ENCODE measurements around the gene PTPRA.
"Not testable (repeated sequence)": the region's sequence is repeated elsewhere in the genome, so short reads cannot be mapped to it uniquely, and the experiment has no call there.

Gene PTPRA

DNA sequence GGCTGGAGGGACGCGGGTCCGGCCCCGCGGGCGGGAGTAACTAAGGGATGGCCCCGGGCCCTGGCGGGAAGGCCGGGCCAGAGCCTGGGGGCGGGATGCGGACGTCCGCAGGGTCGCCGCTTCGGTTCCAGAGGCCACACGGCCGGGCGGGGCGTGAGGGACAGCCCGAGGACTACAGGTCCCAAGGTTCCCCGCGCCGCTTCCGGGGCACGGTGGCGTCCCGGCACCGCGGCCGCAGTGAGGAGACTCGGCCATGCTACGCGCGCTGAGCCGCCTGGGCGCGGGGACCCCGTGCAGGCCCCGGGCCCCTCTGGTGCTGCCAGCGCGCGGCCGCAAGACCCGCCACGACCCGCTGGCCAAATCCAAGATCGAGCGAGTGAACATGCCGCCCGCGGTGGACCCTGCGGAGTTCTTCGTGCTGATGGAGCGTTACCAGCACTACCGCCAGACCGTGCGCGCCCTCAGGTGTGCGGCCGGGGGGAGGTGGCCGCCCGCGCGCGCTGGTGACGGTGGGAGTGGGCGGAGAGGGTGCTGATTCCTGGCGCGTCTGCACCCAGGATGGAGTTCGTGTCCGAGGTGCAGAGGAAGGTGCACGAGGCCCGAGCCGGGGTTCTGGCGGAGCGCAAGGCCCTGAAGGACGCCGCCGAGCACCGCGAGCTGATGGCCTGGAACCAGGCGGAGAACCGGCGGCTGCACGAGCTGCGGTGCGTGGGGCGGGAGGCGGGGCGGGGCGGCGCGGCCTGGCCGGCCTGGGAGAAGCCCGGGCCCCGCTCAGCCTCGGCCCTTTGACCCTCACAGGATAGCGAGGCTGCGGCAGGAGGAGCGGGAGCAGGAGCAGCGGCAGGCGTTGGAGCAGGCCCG is 172.8 kb downstream of the PTPRA start, which contains the start of gene MRPS26:
MRPS26 (plus strand) TSS at position 237 of the 861 bp plus-strand sequence; CDS start at position 254, 17 bp downstream.
- peak; percentile 95 for DNase-seq

DNA sequence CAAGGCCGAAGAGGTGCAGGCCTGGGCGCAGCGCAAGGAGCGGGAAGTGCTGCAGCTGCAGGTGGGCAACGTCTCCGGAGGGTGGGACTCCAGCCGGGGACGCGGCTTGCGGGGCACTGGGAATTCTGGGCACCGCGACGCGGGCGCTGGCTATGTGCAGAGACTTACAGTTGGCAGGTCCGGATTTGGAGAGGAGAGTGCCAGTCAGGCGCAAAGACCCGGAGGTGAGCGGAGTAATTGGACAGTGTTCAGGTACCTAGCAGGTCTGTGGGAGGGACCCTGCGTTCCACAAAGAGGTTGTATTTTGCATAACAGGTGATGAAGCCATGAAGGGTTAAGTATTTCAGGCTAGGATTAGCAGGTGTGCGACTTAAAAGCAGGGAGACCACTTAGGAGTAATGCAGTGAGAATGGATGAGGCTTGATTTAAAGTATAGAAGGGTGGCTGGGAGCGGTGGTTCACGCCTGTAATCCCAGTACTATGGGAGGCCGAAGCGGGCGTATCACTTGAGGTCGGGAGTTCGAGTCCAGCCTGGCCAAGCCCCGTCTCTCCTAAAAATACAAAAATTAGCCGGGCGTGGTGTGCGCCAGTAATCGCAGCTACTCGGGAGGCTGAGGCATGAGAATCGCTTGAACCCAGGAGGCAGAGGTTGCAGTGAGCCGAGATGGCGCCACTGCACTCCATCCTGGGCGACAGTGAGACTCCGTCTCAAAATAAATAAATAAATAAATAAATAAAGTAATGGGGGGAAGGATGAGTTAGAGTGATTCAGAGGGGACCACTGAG is 173.6 kb downstream of the PTPRA start:
- DNase-seq, result peak; percentile 33

DNA sequence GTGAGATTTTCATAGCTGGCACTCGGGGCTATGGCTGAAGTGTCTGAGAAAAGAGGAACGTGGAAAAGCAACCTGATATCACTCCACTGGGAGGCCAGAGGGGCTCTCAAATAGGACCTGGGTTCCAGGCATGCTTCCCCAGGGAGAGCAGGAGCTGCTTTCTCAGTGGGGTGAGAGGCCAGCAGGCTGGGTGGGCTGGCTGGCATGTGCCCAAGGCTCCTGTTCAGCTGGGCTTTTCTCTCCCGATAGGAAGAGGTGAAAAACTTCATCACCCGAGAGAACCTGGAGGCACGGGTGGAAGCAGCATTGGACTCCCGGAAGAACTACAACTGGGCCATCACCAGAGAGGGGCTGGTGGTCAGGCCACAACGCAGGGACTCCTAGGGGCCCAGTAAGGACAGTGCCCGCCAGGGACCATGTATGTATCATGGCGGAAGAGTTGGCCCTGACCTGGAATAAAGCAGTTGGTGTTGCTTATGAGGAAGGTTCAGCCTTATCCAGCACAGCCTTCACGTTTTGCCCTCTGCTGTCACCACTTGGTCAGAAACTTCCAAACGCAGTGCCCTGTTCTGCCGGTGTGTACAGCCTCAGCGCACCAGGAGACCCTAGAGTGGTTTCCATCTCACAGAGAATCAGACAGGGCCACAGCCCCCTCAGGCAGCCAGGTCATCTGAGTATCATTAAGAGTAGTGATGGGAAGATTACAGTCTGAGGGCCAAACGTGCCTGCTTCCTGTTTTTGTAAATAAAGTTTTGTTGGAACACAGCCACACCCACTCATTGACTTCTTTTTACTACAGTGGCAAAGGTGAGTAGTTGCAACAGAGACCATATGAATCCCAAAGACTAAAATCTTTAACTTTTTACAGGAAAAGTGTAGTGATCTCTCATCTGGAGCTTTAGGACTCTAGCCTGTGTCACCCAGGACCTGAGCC is 174.5 kb downstream of the PTPRA start:
- no peak for DNase-seq

DNA sequence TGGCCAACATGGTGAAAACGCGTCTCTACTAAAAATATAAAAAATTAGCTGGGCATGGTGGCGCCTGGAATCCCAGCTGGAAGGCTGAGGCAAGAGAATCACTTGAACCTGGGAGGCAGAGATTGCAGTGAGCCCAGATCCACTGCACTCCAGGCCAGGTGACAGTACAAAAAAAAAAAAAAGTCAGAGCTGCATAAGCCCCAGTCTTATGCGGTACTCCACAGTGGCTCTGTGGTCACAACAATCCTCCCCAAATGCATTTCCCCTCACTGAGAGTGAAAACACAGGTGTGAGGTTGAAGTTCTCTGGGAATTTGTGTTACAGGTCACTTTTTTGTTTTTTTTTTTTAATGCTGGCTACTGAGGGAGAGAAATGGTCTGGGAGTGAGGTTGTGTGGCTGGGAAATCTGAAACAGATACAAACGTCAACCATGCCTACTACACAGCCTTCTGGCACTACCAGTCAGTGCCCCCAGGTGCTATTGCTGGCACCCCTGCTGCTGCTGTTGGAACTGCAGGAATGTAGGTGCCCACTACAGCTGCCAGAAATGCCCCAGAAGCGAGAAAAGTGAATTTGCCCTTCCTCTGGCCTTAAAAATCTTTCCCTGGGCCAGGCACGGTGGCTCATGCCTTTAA is 178.2 kb downstream of the PTPRA start:
- no peak for DNase-seq

DNA sequence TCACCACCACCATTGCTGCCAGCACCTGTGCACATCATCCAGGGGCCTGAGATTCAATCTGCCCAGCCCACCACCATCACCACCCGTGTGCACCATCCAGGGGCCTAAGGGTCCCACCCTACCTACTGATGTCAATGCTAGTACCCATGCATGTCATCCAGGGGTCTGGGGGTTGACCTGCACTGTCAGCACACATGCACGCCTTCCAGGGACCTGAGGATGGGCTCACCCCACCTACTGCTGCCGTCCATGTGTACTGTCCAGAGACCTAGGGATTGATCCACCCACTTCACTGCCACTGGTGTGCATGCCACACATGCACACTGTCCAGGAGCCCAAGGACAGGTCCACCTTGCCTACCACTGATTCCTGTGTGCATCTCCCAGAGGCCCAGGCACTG is 186.2 kb downstream of the PTPRA start:
- DNase-seq, result no peak

DNA sequence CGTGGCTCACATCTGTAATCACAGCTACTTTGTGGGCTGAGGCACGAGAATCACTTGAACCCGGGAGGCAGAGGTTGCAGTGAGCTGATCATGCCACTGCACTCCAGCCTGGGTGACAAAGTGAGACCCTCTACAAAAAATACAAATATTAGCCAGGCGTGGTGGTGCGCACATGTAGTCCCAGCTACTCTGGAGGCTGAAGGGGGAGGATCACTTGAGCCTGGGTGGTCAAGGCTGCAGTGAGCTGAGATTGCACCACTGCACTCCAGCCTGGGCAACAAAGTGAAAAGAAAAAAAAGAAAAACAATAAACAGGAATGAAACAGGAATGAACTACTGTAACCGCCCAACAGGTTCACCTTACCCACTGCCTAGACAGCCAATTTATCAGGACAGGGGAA is 190.8 kb downstream of the PTPRA start:
- not testable (repeated sequence) for DNase-seq

DNA sequence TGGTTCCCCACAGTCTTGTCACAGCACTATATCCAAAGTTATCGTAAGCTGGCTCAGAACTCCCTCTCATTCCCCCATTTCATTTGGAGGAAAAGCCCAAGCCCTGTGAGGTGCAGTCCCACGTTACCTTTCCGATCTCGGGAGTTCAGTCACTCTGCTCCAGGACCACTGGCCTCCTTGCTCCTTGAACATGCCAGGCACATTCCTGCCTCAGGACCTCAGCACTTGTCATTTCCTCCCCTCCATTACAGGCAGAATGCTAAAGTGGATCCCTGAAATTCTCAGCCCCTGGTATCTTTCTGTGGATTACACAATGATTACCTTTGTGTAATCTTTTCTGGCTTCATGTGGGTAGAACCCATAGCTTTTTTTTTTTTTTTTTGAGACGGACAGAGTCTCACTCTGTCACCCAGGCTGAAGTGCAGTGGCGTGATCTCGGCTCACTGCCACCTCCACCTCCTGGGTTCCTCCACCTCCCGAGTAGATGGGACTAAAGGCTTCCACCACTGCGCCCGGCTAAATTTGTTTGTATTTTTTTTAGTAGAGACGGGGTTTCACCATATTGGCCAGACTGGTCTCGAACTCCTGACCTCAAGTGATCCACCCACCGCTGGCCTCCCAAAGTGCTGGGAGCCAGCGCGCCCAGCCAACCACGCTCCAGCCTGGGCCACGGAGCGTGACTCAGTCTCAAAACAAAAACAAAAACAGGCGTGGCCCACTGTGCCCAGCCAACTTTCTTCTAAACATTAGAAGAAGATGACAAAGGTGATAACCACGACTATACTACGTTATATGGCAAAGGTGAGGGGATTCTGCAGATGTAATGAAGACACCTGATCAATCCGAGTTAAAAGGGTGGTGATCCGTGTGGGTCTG is 194.1 kb downstream of the PTPRA start:
- DNase-seq, result no peak

DNA sequence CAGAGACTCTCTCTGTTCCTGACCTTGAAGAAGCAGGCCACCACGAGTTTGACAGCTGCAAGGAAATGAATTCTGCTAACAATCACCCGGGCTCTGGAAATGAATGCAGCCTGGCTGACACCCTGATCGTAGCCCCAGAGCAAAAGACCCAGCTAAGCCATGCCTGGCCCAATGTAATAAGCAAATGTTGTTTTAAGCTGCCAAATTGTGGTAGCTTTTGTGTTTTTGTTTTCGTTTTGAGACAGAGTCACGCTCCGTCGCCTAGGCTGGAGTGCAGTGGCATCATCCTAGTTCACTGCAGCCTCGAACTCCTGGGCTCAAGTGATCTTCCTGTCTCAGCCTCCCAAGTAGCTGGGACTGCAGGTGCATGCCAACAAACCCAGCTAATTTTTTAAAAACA is 194.8 kb downstream of the PTPRA start:
- no peak for DNase-seq

DNA sequence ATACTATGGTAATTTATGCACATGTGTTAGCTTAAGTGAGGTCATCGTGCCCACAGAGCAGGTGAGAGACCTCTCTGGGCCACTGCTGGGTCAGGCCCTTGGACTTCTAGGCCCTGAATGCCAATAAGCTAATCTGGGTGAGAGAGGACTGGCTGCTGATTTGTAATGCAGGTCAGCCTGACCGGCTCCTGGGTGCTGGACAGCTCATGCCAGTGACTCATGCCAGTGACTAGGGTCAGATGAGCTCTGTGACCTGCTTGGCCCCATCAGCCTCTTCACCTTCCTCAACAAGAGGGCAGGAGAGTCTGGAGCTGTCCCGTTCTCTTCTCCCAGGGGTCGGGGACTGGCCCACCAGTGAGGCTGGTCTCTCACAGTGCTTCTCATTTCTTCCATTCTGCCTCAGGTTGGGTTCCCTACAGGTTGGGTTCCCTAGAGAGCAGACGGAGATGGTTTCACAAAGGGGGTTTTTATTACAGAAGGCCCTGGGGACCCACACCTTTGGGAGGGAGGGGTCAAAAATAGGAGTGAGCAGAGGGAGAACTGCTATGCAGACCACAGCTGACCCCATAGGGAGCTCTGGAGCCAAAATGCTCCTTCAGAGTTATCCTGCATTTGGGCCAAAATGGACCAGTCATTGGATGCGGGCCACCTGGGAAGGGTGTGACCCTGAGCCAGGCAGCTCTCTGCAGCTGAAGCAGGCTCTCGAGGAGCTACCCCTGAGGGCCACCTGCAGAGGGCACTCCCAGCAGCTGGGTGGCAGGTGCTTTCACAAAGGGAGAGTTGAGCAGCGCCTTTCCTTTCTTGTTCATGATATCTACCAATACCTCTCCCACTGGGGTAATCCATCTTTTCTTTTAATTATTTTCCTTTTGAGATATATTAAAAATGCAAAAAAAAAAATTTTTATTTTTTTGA is 196.0 kb downstream of the PTPRA start:
- no peak for DNase-seq

DNA sequence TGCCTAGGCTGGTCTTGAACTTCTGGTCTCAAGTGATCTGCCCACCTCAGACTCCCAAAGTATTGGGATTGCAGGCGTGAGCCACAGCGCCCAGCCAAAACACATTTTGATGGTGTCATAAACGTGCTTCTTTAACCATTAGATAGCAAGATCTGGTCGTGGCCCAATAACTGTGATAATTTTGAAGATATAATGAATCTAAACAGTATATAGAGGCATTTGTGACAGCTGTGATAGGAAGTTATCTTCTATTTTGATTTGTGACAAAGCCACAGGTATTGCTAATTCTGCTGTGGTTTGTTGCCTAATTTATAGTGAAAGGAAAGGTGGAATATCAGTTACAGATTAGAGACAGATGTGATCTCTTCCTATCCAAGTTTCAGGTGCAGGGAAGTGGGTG is 197.4 kb downstream of the PTPRA start:
- no peak for DNase-seq

DNA sequence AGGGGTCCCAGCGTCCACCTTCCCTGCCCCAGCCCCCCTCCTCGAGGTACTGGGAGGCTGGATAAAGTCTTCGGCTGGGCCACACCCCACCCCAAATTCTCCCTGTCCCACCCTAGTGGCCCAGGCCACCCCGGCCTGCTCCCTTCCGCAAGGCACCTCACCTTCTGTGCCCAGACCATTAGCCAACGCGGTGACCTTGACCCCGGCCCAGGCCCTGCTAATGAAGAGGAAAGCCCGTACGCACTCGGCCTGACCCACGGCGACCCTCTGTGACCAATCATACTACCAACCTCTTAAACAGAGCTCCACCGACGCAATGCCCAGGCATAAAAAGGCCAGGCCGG is 198.0 kb downstream of the PTPRA start:
- no peak for DNase-seq

DNA sequence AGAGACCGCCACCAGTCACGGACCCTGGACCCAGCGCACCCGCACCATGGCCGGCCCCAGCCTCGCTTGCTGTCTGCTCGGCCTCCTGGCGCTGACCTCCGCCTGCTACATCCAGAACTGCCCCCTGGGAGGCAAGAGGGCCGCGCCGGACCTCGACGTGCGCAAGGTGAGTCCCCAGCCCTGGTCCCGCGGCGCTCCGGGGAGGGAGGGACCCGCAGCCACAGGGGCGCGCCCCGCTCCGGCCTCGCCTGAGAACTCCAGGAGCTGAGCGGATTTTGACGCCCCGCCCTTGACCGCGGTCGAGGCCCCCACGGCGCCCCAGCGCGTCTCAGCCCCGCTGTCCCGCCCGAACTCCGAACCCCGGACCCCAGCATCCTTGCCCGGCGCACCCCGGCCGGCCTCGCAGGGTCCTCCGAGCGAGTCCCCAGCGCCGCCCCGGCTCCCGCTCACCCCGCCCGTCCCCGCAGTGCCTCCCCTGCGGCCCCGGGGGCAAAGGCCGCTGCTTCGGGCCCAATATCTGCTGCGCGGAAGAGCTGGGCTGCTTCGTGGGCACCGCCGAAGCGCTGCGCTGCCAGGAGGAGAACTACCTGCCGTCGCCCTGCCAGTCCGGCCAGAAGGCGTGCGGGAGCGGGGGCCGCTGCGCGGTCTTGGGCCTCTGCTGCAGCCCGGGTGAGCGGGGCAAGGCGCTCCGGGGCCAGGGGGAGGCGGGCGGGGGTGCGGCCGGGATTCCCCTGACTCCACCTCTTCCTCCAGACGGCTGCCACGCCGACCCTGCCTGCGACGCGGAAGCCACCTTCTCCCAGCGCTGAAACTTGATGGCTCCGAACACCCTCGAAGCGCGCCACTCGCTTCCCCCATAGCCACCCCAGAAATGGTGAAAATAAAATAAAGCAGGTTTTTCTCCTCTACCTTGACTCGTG is 198.6 kb downstream of the PTPRA start, which contains the start of gene OXT:
OXT (plus strand) TSS at position 11 of the 920 bp plus-strand sequence; CDS start at position 47, 36 bp downstream.
- DNase-seq, result peak; percentile 63

DNA sequence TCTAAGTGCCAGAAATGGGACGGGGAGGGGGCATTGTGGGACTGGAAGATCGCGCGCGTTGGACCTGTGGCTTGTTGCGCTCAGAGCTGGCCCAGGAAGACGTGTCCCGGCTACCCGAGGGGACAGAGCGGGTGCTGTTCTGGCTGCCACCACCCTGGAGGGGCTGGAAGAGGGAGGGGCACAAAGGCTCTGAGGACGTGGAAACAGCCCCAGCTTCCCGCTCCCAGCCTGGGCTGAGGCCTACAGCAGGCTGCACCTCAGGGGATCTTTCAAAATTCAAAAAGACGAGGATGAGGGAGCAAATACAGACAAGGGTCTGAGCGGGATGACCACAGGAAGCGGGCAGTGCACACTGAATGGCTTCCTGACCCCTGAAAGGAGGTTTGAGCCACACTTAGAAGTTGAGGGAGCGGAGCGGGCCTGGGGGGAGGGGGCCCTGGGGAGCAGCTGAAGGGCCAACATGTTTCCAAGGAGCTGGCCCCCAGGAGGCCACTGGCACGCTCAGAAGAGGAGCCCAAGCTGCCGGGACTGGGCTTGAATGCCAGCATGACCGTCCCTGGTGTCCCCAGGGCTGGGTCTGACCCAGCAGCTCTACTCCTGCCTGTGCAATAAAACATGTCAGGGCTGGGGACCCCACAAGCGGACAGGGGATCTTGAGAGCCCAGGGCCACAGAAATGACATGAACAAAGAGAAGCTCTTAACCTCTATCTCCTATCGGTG is 199.4 kb downstream of the PTPRA start:
- no peak for DNase-seq

DNA sequence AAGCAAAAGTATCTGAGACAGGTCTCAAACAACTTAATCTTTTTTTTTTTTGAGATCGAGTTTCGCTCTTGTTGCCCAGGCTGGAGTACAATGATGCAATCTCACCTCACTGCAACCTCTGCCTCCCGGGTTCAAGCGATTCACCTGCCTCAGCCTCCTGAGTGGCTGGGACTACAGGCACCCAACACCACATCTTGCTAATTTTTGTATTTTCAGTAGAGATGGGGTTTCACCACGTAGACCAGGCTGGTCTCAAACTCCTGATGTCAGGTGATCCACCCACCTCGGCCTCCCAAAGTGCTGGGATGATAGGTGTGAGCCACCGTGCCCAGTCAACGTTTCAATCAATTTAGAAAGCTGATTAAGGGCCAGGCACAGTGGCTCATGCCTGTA is 200.0 kb downstream of the PTPRA start:
- DNase-seq, result not testable (repeated sequence)

DNA sequence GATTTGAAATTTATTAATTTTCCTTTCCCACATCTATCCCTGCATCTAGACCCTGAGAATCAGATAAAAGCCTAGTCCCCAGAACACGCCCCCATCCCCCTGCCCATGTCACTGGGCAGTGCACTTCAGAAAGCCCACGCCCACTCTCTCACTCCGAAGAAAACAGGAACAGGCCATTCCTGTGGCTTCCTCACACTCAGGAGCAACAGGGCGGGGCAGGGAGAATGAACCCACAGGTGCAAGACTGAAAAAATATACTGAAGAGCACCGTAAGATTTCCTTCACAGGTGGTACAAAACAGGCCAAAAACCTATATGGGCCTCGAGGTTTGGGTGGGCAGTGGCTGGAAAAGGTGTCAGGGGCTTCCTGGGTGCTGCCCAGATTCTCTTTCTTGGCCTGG is 201.5 kb downstream of the PTPRA start:
- no peak for DNase-seq

DNA sequence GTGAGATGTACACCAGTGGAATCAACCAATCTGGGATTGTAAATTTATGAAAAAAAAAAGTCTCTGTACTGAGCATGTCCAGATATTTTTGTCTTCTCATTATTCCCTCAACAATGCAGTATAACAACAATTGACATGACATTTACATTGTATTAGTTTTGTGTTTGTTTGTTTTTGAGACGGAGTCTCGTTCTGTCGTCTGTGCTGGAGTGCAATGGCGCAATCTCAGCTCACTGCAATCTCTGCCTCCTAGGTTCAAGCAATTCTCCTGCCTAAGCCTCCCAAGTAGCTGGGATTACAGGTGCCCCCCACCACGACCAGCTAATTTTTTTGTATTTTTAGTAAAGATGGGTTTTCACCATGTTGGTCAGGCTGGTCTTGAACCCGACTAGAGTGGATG is 202.0 kb downstream of the PTPRA start:
- not testable (repeated sequence) for DNase-seq

DNA sequence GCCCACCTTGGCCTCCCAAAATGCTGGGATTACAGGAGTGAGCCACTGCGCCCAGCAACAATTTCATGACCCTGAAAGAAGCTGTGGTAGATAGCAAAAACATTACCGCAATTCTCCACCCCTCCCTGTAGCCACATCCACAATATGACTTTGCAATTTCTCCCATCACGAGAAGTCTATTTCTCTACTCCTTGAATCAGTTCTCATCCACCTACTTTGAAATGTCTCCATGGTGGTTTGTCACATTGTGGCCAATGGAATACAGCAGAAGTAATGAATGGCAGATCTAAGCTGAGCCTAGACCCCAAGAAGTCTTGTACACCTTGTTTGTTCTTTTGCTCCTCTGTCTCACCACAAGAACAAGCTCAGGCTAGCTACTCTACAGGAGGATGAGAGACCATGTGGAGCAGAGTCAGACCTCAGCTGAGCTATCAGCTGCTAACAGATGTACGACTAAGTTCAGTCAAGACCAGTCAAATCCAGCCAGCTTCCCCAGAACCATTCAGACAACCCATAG is 204.4 kb downstream of the PTPRA start:
- DNase-seq, result no peak

DNA sequence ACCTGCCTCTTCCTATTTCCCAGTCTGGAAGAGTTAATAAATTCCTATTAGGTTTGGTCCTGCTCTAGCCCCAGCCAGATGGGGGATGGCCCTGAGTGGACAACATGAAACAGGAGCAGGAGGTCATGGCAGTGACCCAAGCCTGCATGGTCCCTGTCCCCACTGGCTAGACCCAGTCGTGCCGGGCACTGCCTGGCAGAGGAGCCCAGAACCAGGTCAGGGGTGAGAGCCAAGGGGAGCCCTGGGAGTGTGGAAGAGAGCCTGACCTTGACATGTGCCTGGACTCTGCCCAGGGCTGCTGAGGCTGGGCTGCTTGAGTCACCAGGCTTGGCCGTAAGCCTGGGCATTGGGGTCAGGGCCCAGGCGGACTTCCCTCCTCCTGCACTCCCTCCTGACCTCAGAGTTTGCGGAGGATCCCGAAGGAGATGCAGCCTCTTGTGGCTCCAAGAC is 207.7 kb downstream of the PTPRA start:
- no peak for DNase-seq
